SK-N-SH (cell line): ENCODE measurements around the gene ADGRB2. TPM values are rescaled to one million over a fixed set of nuclear protein-coding genes. Genes with fewer than 3 reads are reported as not detected.
A peak's percentile ranks its signal among the peaks of the same experiment; 100 is the strongest.

Experiments used
- CTCF ChIA-PET: fragments of 300-600, 350-600 bp; formaldehyde crosslinking; extraction: SDS; loops from one replicate; lab custom pipeline; 2021; lab: Yijun Ruan, JAX
- POLR2A ChIA-PET: fragments of 350-600 bp; sonication (Branson Sonifier 250); formaldehyde crosslinking; extraction: SDS; loops from one replicate; lab custom pipeline; 2020; ENCODE audit warnings: antibody characterized with exemption, inconsistent platforms; lab: Yijun Ruan, JAX
- DNase-seq: peaks from one replicate; pipeline ENCODE4 v3.0.0; 2012
- H2AFZ ChIP-seq: fragments of 200-600 bp; sonication (generic); 2 replicates; pipeline ENCODE4 v1.8.1; 2016; ENCODE audit warnings: antibody characterized with exemption, mild to moderate bottlenecking, low read depth
- H3F3A ChIP-seq: fragments of 200-600 bp; sonication (generic); replicated peaks from 2 replicates; pipeline ENCODE3; 2016; ENCODE audit warnings: antibody characterized with exemption, mild to moderate bottlenecking; ENCODE audit not compliant: insufficient read depth
- H3K27ac ChIP-seq, 2 experiments: fragments of 200-500 bp in 1 of 2; fragments of 200-600 bp in 1 of 2; sonication (Bioruptor generic) in 1 of 2; sonication (generic), shearing (Covaris generic) in 1 of 2; 2 replicates each; pipeline versions ENCODE4 v1.5.1 to v1.6.1; 2014 to 2016; ENCODE audit warnings: low read depth in 2 of 2, inconsistent platforms in 1 of 2, low read length in 1 of 2, mild to moderate bottlenecking in 1 of 2, mixed read lengths in 1 of 2
- H3K27me3 ChIP-seq: fragments of 200-600 bp; sonication (generic), shearing (Covaris generic); 2 replicates; pipeline ENCODE4 v1.6.1; 2016; ENCODE audit warnings: mixed run types; ENCODE audit not compliant: insufficient read depth
- H3K36me3 ChIP-seq, 2 experiments: fragments of 200-500 bp in 1 of 2; fragments of 200-600 bp in 1 of 2; sonication (Bioruptor generic) in 1 of 2; sonication (generic) in 1 of 2; replicated peaks in 1 of 2; 2 replicates each; pipeline versions ENCODE3 to v1.5.1; 2014 to 2016; ENCODE audit warnings: low read length in 1 of 2, mild to moderate bottlenecking in 1 of 2; ENCODE audit not compliant: insufficient read depth in 2 of 2, control insufficient read depth in 1 of 2
- H3K4me1 ChIP-seq, 2 experiments: fragments of 200-500 bp in 1 of 2; fragments of 200-600 bp in 1 of 2; sonication (Bioruptor generic) in 1 of 2; sonication (generic), shearing (Covaris generic) in 1 of 2; 2 replicates each; pipeline versions ENCODE4 v1.5.1 to v1.6.1; 2014 to 2016; ENCODE audit warnings: low read depth in 1 of 2, low read length in 1 of 2, mixed run types in 1 of 2; ENCODE audit not compliant: insufficient read depth in 2 of 2, control insufficient read depth in 1 of 2
- H3K4me2 ChIP-seq: fragments of 200-600 bp; sonication (generic), shearing (Covaris generic); 2 replicates; pipeline ENCODE4 v1.6.1; 2017; ENCODE audit warnings: mixed run types
- H3K4me3 ChIP-seq, 2 experiments: fragments of 200-500 bp in 1 of 2; fragments of 200-600 bp in 1 of 2; sonication (Bioruptor generic) in 1 of 2; sonication (generic), shearing (Covaris generic) in 1 of 2; 2 replicates each; pipeline versions ENCODE4 v1.5.1 to v1.8.1; 2014 to 2016; ENCODE audit warnings: low read depth in 2 of 2, inconsistent platforms in 1 of 2, low read length in 1 of 2, mild to moderate bottlenecking in 1 of 2, mixed read lengths in 1 of 2, moderate library complexity in 1 of 2
- H3K79me2 ChIP-seq: fragments of 200-600 bp; sonication (generic); 2 replicates; pipeline ENCODE4 v1.8.1; 2017; ENCODE audit warnings: mild to moderate bottlenecking; ENCODE audit not compliant: insufficient read depth
- H3K9ac ChIP-seq: fragments of 200-600 bp; sonication (generic); 2 replicates; pipeline ENCODE4 v1.6.1; 2017; ENCODE audit warnings: mixed run types
- H3K9me2 ChIP-seq: fragments of 200-600 bp; sonication (generic); 2 replicates; pipeline ENCODE4 v1.6.1; 2017; ENCODE audit warnings: mixed run types
- H3K9me3 ChIP-seq: fragments of 200-600 bp; sonication (generic); 2 replicates; pipeline ENCODE4 v1.6.1; 2017; ENCODE audit warnings: mixed run types, mild to moderate bottlenecking, moderate library complexity
- H4K20me1 ChIP-seq: fragments of 200-600 bp; sonication (generic); 2 replicates; pipeline ENCODE4 v1.6.1; 2017; ENCODE audit warnings: mild to moderate bottlenecking, mixed run types; ENCODE audit not compliant: insufficient read depth
- CHD2 ChIP-seq: fragments of 150-350 bp; IDR thresholded peaks from 2 replicates; pipeline ENCODE4 v1.6.1; 2018; ENCODE audit warnings: low read length; ENCODE audit not compliant: partially characterized antibody
- CTCF ChIP-seq: fragments of 200-600 bp; sonication (generic); IDR thresholded peaks from 2 replicates; pipeline ENCODE4 v1.6.1; 2017; ENCODE audit warnings: antibody characterized with exemption, mild to moderate bottlenecking, moderate library complexity
- ELF1 ChIP-seq: IDR thresholded peaks from 2 replicates; pipeline ENCODE4 v1.4.0; 2012
- EP300 ChIP-seq, 2 experiments: IDR thresholded peaks; 2 replicates each; pipeline versions ENCODE4 v1.4.0 to v1.6.1; 2012; ENCODE audit warnings: borderline replicate concordance in 1 of 2, low read depth in 1 of 2, low read length in 1 of 2
- FOSL2 ChIP-seq: IDR thresholded peaks from 2 replicates; pipeline ENCODE4 v1.4.0; 2012; ENCODE audit warnings: low read depth, mild to moderate bottlenecking, moderate library complexity, borderline replicate concordance
- FOXM1 ChIP-seq: IDR thresholded peaks from 2 replicates; pipeline ENCODE4 v1.4.0; 2012; ENCODE audit warnings: low read depth, mild to moderate bottlenecking
- IRF3 ChIP-seq: fragments of 150-350 bp; IDR thresholded peaks from 2 replicates; pipeline ENCODE4 v1.6.1; 2016; ENCODE audit warnings: mild to moderate bottlenecking, low read depth, low read length
- JUND ChIP-seq: IDR thresholded peaks from 2 replicates; pipeline ENCODE4 v1.4.0; 2012
- MAX ChIP-seq: IDR thresholded peaks from 2 replicates; pipeline ENCODE4 v1.4.0; 2012; ENCODE audit warnings: low read depth
- MXI1 ChIP-seq: IDR thresholded peaks from 2 replicates; pipeline ENCODE4 v1.6.1; 2012; ENCODE audit warnings: mild to moderate bottlenecking, low read depth, low read length, improper control_type of control experiment
- PBX3 ChIP-seq: IDR thresholded peaks from 2 replicates; pipeline ENCODE4; 2012
- RCOR1 ChIP-seq: fragments of 150-350 bp; IDR thresholded peaks from 2 replicates; pipeline ENCODE4 v1.6.1; 2017; ENCODE audit warnings: antibody characterized with exemption, low read length
- RFX5 ChIP-seq: IDR thresholded peaks from 2 replicates; pipeline ENCODE4 v1.6.1; 2012; ENCODE audit warnings: mild to moderate bottlenecking, improper control_type of control experiment, low read length
- TAF1 ChIP-seq: IDR thresholded peaks from 2 replicates; pipeline ENCODE4 v1.6.1; 2012; ENCODE audit warnings: low read depth, mild to moderate bottlenecking, low read length, moderate library complexity, borderline replicate concordance
- TCF12 ChIP-seq: IDR thresholded peaks from 2 replicates; pipeline ENCODE4 v1.4.0; 2012
- USF1 ChIP-seq: IDR thresholded peaks from 2 replicates; pipeline ENCODE4 v1.4.0; 2012; ENCODE audit warnings: low read depth, borderline replicate concordance
- USF2 ChIP-seq: fragments of 150-350 bp; IDR thresholded peaks from 2 replicates; pipeline ENCODE4 v1.6.1; 2017; ENCODE audit warnings: antibody characterized with exemption, low read length, low read depth, borderline replicate concordance
- ZBTB33 ChIP-seq: IDR thresholded peaks from 2 replicates; pipeline ENCODE4 v1.4.0; 2012; ENCODE audit warnings: low read depth, borderline replicate concordance
- WGBS: methylation state at CpG from one replicate; pipeline ENCODE4 v1.1.6; 2017; ENCODE audit warnings: low lambda C conversion rate; 5-methylcytosine and 5-hydroxymethylcytosine counted together
- polyA plus RNA-seq, 3 experiments: library from polyadenylated mRNA; depleted of rRNA; stranded (reverse); fragments of >200 nt; gene quantifications; 2 replicates each; pipeline ENCODE4 v1.2.3, GENCODE V29; 2012

Gene ADGRB2
- polyA plus RNA-seq, 1 of the 3 experiments (the other 2 are of a cell fraction): 13.0 TPM

- TF ChIP-seq USF2: no peak
- TF ChIP-seq, all 33 proteins: peak for 9
Observed at GRCh38 chr1:31715087-31715872, 48.9 kb downstream of the ADGRB2 start (continued).

- H3K9me3 ChIP-seq: no peaks in the 10 kb centered on the region
- H3K9me2 ChIP-seq: no peaks in the 10 kb centered on the region
- H3K4me1 ChIP-seq: peaks cover 41 to 54% of the 10 kb centered on the region in 2 experiments; a peak in 3 of 4 replicates
- 7% methylated on average over 8 of the region's 39 CpGs for WGBS
- peak; percentile 76 for DNase-seq
- POLR2A ChIA-PET: interaction anchor here (0.9 to 1.9 kb wide), 3 partner anchors 12 to 70 kb away, joined by 3 to 5 read pairs (median 3); partner anchors contain the start of gene PEF1
- H2AFZ ChIP-seq: peak overlapping the region; percentile 67
- peak overlapping the region; percentile 14 to 50; a peak in 3 of 4 replicates for H3K4me3 ChIP-seq
- H3F3A ChIP-seq: peaks cover 32% of the 10 kb centered on the region
- H4K20me1 ChIP-seq: no peaks in the 10 kb centered on the region
- H3K27ac ChIP-seq: peak overlapping the region; percentile 94 to 95
- H3K9ac ChIP-seq: peak overlapping the region; percentile 67
- CTCF ChIA-PET: interaction anchor here (0.6 to 10.3 kb wide), 30 partner anchors 7 to 501 kb away, joined by 3 to 156 read pairs (median 6); partner anchors contain the start of genes ADGRB2, COL16A1 and PTP4A2
- H3K36me3 ChIP-seq: no peaks in the 10 kb centered on the region
- H3K4me2 ChIP-seq: peak overlapping the region; percentile 74
- no peaks in the 10 kb centered on the region for H3K79me2 ChIP-seq
- H3K27me3 ChIP-seq: no peaks in the 10 kb centered on the region
- TF ChIP-seq TAF1 (no peak), FOSL2 (0 out of 2 replicates have a peak, but pooled peaks have one; percentile 6), CTCF (peak; percentile 59), JUND (no peak), ELF1 (no peak), IRF3 (no peak), MXI1 (peak; percentile 65), CHD2 (peak; percentile 17), RFX5 (no peak), MAX (no peak), TCF12 (0 out of 2 replicates have a peak, but pooled peaks have one; percentile 19), USF2 (no peak), USF1 (no peak), ZBTB33 (no peak), PBX3 (peak; percentile 37; the same call in 1 of the 2 replicates), EP300 (IDR thresholded peaks at IDR 0.05; ENCODE audit: borderline replicate concordance in 1 of 2, low read depth in 1 of 2, low read length in 1 of 2) (peak in 1 of 2 experiments; percentile 37; a peak in 1 of 4 replicates), RCOR1 (peak; percentile 21; the same call in 1 of the 2 replicates), FOXM1 (no peak)
Observed at GRCh38 chr1:31714442-31715086, 49.6 kb downstream of the ADGRB2 start.
